GM23248 (cell line): ENCODE measurements around the gene INO80B.

Experiments
- EZH2 ChIP-seq: fragments of 200-600 bp; sonication (generic); IDR thresholded peaks from 2 replicates; pipeline ENCODE4 v1.6.1; 2018; ENCODE audit warnings: antibody characterized with exemption, mild to moderate bottlenecking; ENCODE audit not compliant: insufficient read depth, poor library complexity, severe bottlenecking
- EZH2phosphoT487 ChIP-seq: fragments of 200-600 bp; sonication (generic); IDR thresholded peaks from 2 replicates; pipeline ENCODE4 v1.6.1; 2018; ENCODE audit warnings: antibody characterized with exemption, moderate library complexity, mild to moderate bottlenecking, low read depth; ENCODE audit not compliant: insufficient read depth

DNA sequence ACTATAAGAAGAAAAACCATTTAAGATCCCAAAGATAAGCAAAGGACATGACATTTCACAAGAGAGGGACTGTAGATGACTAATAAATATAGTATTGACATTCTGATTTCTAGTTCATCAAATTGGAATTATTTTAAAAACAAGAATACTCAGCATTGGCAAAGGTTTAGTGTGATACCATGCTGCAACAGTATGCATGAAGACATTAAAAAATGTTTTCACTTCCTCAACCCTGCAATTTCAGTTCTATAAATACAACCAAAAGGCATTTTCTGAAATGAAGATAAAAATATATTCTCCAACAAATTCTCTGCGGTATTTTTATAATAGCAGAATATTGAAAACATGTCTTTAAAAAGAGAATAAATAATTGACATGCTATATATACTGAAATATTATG lies 35.5 kb upstream of the INO80B start:
- no peak for TF ChIP-seq EZH2
- no peak for TF ChIP-seq EZH2phosphoT487
